GM18909 (cell line): ENCODE measurements around the gene RAD52.

Experiments used
- ATAC-seq: cut with Tn5 transposase; IDR thresholded peaks from one replicate; pipeline ENCODE4 v1.9.1; 2021; ENCODE audit warnings: mild to moderate bottlenecking; ENCODE audit not compliant: unreplicated experiment, poor library complexity

The RAD52 gene

DNA sequence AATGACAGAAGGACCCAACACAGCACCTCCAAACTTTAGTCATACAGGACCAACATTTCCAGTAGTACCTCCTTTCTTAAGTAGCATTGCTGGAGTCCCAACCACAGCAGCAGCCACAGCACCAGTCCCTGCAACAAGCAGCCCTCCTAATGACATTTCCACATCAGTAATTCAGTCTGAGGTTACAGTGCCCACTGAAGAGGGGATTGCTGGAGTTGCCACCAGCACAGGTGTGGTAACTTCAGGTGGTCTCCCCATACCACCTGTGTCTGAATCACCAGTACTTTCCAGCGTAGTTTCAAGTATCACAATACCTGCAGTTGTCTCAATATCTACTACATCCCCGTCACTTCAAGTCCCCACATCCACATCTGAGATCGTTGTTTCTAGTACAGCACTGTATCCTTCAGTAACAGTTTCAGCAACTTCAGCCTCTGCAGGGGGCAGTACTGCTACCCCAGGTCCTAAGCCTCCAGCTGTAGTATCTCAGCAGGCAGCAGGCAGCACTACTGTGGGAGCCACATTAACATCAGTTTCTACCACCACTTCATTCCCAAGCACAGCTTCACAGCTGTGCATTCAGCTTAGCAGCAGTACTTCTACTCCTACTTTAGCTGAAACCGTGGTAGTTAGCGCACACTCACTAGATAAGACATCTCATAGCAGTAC lies 64.6 kb downstream of the RAD52 start:
- no peak for ATAC-seq

DNA sequence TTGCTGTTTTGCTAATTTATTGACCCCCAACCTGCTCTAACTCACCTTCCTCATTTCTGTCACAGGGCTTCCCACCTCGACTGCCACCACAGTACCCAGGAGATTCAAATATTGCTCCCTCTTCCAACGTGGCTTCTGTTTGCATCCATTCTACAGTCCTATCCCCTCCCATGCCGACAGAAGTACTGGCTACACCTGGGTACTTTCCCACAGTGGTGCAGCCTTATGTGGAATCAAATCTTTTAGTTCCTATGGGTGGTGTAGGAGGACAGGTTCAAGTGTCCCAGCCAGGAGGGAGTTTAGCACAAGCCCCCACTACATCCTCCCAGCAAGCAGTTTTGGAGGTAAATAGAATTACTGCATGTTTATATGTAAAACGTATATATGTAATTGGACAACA lies 68.8 kb downstream of the RAD52 start:
- no peak for ATAC-seq

DNA sequence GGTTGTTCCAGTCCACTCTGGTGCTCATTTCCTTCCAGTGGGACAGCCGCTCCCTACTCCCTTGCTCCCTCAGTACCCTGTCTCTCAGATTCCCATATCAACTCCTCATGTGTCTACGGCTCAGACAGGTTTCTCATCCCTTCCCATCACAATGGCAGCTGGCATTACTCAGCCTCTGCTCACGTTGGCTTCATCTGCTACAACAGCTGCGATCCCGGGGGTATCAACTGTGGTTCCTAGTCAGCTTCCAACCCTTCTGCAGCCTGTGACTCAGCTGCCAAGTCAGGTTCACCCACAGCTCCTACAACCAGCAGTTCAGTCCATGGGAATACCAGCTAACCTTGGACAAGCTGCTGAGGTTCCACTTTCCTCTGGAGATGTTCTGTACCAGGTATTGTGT lies 69.9 kb downstream of the RAD52 start:
- no peak for ATAC-seq

DNA sequence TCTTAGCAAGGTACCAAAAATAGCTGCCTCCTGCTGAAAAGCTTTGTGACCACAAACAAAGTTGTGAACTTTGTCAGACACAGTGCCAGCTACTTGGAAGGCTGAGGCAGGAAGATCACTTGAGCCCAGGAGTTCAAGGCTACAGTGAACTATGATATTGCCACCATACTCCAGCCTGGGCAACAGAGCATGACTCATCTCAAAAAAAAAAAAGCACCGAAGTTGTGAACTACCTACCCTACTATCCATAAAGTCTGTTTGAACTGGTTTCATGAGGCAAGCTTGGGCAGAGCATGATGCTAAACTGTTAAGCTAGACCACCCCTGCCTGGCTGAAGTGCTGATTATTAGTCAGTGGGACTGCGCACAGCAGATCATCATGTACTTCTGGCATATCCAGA lies 75.5 kb downstream of the RAD52 start:
- no peak for ATAC-seq

DNA sequence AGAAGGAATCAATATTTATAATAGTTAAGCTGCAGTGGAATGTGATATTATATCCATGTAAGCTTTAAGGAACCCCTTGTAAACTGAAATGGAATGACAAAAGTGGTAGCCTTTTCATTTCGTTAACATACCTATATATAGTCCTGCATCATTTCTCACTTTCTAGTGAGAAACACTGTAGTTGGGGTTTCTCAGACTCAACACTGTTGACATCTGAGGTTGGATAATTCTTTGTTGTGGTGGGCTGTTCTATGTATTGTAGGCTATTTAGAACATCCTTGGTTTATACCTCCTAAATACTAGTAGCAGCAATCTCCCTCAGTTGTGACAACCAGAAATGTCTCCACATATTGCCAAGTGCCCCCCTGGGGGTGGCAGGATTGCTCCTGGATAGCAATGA lies 79.1 kb downstream of the RAD52 start:
- no peak for ATAC-seq

DNA sequence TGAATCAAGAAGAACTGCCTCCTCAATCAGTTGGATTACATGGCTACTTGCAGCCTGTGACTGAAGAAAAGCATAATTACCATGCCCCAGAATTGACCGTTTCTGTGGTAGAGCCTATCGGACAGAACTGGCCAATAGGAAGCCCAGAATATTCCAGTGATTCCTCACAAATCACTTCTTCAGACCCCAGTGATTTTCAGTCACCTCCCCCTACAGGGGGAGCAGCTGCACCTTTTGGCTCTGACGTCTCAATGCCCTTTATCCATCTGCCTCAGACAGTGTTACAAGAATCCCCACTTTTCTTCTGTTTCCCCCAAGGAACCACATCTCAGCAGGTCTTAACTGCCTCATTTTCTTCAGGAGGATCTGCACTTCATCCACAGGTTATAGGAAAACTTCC lies 80.8 kb downstream of the RAD52 start:
- no peak for ATAC-seq

DNA sequence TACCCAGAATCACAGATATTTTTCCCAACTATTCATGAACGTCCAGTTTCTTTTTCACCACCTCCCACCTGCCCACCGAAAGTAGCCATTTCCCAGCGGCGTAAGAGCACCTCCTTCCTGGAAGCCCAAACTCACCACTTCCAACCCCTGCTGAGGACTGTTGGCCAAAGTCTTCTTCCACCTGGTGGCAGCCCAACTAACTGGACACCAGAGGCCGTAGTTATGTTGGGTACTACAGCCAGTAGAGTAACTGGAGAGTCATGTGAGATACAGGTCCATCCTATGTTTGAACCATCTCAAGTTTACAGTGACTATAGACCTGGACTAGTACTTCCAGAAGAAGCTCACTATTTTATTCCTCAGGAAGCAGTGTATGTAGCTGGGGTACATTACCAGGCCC lies 81.6 kb downstream of the RAD52 start:
- no peak for ATAC-seq

DNA sequence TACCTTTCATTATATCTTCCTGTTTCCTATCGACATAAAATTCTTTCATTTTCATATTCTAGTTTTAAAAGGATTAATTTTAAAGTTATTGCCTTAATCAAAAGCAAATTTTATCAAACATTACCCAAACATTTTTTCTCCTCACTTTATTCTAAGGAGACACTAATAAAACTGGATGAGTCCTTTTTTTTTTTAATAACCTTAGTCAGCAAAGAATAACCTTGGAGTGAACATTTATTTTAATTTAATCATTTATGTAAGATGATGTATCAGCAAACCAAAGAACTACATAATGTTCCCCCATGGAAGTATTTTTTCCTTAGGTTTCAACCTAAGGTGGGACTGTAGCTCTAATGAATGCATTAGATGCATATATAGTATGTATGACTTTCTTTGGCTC lies 83.9 kb downstream of the RAD52 start:
- no peak for ATAC-seq

DNA sequence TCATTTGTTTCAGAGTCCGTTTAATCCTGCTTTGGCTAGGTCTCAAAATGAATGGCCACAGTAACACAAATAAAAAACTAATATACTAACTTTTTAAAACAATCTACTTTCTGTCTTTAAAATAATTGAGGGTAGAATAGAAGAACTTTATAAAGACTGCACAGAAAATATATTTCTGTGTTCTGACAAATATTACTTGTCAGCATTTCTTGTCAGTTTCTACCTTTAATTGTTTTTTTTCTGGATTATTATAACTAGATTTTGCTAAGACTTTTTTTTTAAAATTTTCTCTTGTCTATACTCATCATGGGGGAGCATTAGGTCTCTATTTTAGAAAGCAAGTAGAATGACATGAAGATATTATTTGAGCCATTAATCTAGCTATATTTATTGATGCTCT lies 86.2 kb downstream of the RAD52 start:
- ATAC-seq: no peak

DNA sequence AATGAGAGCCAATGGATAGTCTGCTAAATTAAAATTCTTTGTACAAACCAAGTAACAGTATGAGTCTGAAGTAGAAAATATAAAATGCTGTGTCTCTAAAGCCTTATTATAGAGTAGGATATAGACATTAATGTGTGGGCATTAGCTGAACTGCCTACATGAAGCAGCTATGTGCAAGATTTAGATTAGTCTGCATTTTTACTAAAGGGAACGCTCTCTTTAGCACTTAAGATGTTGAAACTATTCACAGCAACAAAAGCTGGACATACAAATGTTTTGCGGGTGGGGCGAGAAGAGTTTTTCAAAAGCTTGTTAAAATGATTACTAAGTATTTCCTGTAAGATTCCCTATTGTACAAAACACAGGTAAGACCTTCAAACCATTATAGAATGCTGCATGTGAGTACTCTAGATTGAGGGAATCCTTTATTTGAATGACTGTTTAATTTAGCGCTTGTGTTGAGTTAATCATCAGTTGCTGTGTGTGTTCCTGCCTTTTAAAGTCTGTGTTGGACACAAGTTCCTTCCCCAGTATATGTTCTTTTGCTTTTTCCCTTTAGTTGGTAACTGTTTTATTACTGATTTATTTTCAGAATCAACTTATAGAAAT lies 87.1 kb downstream of the RAD52 start:
- ATAC-seq: no peak
